OCI-LY7 (cell line): ENCODE data around the gene ODAD3. TPM values are rescaled to one million over a fixed set of nuclear protein-coding genes. Genes with fewer than 3 reads are reported as not detected.

Experiments used
- Bru-seq: library from RNA; stranded (reverse); fragments of 400-500 nt; gene quantifications from one replicate; lab custom pipeline; 2021; lab: Mats Ljungman, UMichigan
- BruChase-seq, 2 experiments: library from RNA; stranded (reverse); fragments of 400-500 nt; gene quantifications; one replicate each; lab custom pipeline; 2021; lab: Mats Ljungman, UMichigan
- BruUV-seq: library from RNA; stranded (reverse); fragments of 400-500 nt; replicated peaks from 2 replicates; lab custom pipeline; 2021; lab: Mats Ljungman, UMichigan
- CTCF ChIA-PET: fragments of 300-600 bp; sonication (Branson Sonifier 250); formaldehyde crosslinking; loops from one replicate; lab custom pipeline; 2022; ENCODE audit warnings: antibody characterized with exemption; ENCODE audit not compliant: unreplicated experiment; lab: Charles Lee
- POLR2A ChIA-PET: fragments of 300-600 bp; sonication (Branson Sonifier 250); formaldehyde crosslinking; loops from one replicate; lab custom pipeline; 2022; ENCODE audit warnings: antibody characterized with exemption; lab: Charles Lee
- DNase-seq: peaks from one replicate; pipeline ENCODE4 v3.0.0-alpha.2; 2015; ENCODE audit warnings: low spot score
- H2AFZ ChIP-seq: fragments of 200-600 bp; sonication (generic), shearing (Covaris generic); 2 replicates; pipeline ENCODE4 v1.6.1; 2014; ENCODE audit warnings: mild to moderate bottlenecking, antibody characterized with exemption, low read length, moderate library complexity
- H3K27ac ChIP-seq: fragments of 200-600 bp; sonication (generic); 2 replicates; pipeline ENCODE4 v1.5.1; 2014; ENCODE audit warnings: mixed run types, low read depth, mild to moderate bottlenecking, moderate library complexity, low read length, inconsistent platforms; ENCODE audit not compliant: poor library complexity, severe bottlenecking
- H3K36me3 ChIP-seq: fragments of 200-600 bp; sonication (generic); 2 replicates; pipeline ENCODE4 v1.6.1; 2014; ENCODE audit warnings: mild to moderate bottlenecking, antibody characterized with exemption, low read length, moderate library complexity, mixed read lengths; ENCODE audit not compliant: insufficient read depth
- H3K4me1 ChIP-seq: fragments of 200-600 bp; sonication (generic); 2 replicates; pipeline ENCODE4 v1.5.1; 2014; ENCODE audit warnings: mild to moderate bottlenecking, low read length; ENCODE audit not compliant: insufficient read depth, poor library complexity, severe bottlenecking
- H3K4me2 ChIP-seq: fragments of 200-600 bp; sonication (generic); 2 replicates; pipeline ENCODE4 v1.6.1; 2014; ENCODE audit warnings: mild to moderate bottlenecking, low read length
- H3K4me3 ChIP-seq: fragments of 200-600 bp; sonication (generic); 2 replicates; pipeline ENCODE4 v1.5.1; 2014; ENCODE audit warnings: mild to moderate bottlenecking, low read depth, low read length; ENCODE audit not compliant: poor library complexity, severe bottlenecking
- H3K79me2 ChIP-seq: fragments of 200-600 bp; sonication (generic); 2 replicates; pipeline ENCODE4 v1.6.1; 2016; ENCODE audit warnings: low read depth, mild to moderate bottlenecking, low read length, moderate library complexity, mixed read lengths; ENCODE audit not compliant: insufficient read depth
- H3K9me2 ChIP-seq: fragments of 200-600 bp; sonication (generic); 2 replicates; pipeline ENCODE4 v1.6.1; 2016; ENCODE audit warnings: mild to moderate bottlenecking, low read length, mixed read lengths; ENCODE audit not compliant: insufficient read depth
- H3K9me3 ChIP-seq: fragments of 200-600 bp; sonication (generic); 2 replicates; pipeline ENCODE4 v1.6.1; 2014; ENCODE audit warnings: mild to moderate bottlenecking, mixed run types, low read length, mixed read lengths
- H4K20me1 ChIP-seq: fragments of 200-600 bp; sonication (generic); 2 replicates; pipeline ENCODE4 v1.6.1; 2014; ENCODE audit warnings: mild to moderate bottlenecking, antibody characterized with exemption, low read length, moderate library complexity, mixed read lengths; ENCODE audit not compliant: insufficient read depth
- CTCF ChIP-seq: fragments of 200-600 bp; sonication (generic); conservative IDR thresholded peaks from 2 replicates; pipeline ENCODE4 v1.5.1; 2014; ENCODE audit warnings: mild to moderate bottlenecking, antibody characterized with exemption, low read length, moderate library complexity, mixed read lengths
- EZH2phosphoT487 ChIP-seq: fragments of 200-600 bp; sonication (generic); IDR thresholded peaks from 2 replicates; pipeline ENCODE4 v1.6.1; 2018; ENCODE audit warnings: low read depth, borderline replicate concordance, mild to moderate bottlenecking, mixed run types, antibody characterized with exemption, low read length, moderate library complexity, mixed read lengths
- intact Hi-C: fragments of 100-400 bp; cut with micrococcal nuclease; formaldehyde crosslinking; loops from one replicate; pipeline ENCODE4 v1.10.0; 2022; ENCODE audit not compliant: unreplicated experiment
- long read RNA-seq: library from polyadenylated mRNA; stranded (forward); transcript quantifications from one replicate; pipeline ENCODE4 v2.0.0, GENCODE V29; 2022
- total RNA-seq, 2 experiments: library from RNA; depleted of rRNA in 1 of 2; stranded (reverse); fragments of >200 nt in 1 of 2; shearing (Covaris generic) in 1 of 2; gene quantifications; 2 replicates each; pipeline ENCODE4 v1.2.3, GENCODE V29; 2014 to 2022

The ODAD3 gene
- total RNA-seq (2014; rRNA removed; shearing (Covaris generic)): 0.28 and 0.57 TPM in 2 replicates
- total RNA-seq (2022): 0.79 and 1.2 TPM in 2 replicates
- percentile 20 among the genes with signal in this experiment for Bru-seq, nascent RNA
- percentile 21 among the genes with signal in this experiment for BruChase-seq, experiment 1, labeled RNA remaining after a 6-hour chase
- percentile 30 among the genes with signal in this experiment for BruChase-seq, experiment 2, labeled RNA remaining after a 2-hour chase
- long read RNA-seq, partial matches to known transcripts: 3 of 5 reads
- long read RNA-seq, other reads (novel, unspliced or antisense): 1 of 5 reads

- DNase-seq: peak; percentile 99
- ChIA-PET CTCF (interaction anchor here (0.5 to 0.6 kb wide), 2 partner anchors 54 to 107 kb away, joined by 3 read pairs; no protein-coding TSS in a partner anchor), POLR2A (interaction anchor here (1.4 kb wide), 1 partner anchor 54 kb away, joined by 3 read pairs; no protein-coding TSS in a partner anchor)
- peaks cover 24% of the 10 kb centered on the region for H3K4me1 ChIP-seq
- H3K9me3 ChIP-seq: no peaks in the 10 kb centered on the region
- TF ChIP-seq CTCF (peak; percentile 82), EZH2phosphoT487 (no peak)
- no TSS peak for BruUV-seq
- peaks cover 14% of the 10 kb centered on the region; the same call in 1 of the 2 replicates for H3K79me2 ChIP-seq
- peak within 1 kb of the TSS; percentile 33 for H3K27ac ChIP-seq
- intact Hi-C loops: loop anchor here (1.0 to 5.0 kb wide), 2 partner anchors 54 to 143 kb away; no protein-coding TSS in a partner anchor
- no peaks in the 10 kb centered on the region for H3K9me2 ChIP-seq
- H2AFZ ChIP-seq: peak within 1 kb of the TSS; percentile 91
- H3K36me3 ChIP-seq: peaks cover 36% of the 10 kb centered on the region
- no peaks in the 10 kb centered on the region for H4K20me1 ChIP-seq
- peak within 1 kb of the TSS; percentile 98 for H3K4me2 ChIP-seq
- H3K4me3 ChIP-seq: peak within 1 kb of the TSS; percentile 92
These were observed at the start of gene ODAD3, which contains the start of gene PRKCSH for GRCh38 chr19:11435057-11435832. Gene ODAD3 (minus strand): TSS chr19:11435121. CDS start chr19:11435016, 105 bp downstream. Gene PRKCSH (plus strand): TSS chr19:11435635. CDS start chr19:11436118, 483 bp downstream.

GRCh38 chr19:11483366-11484111 lies 48.6 kb upstream of the ODAD3 start:
- no peak for DNase-seq
- TF ChIP-seq EZH2phosphoT487: no peak
- Histone ChIP-seq H3K9me2 (no peaks in the 10 kb centered on the region), H3K79me2 (no peaks in the 10 kb centered on the region), H3K4me2 (peak overlapping the region; percentile 74), H3K4me3 (no peak overlapping the region), H3K4me1 (peaks cover 23% of the 10 kb centered on the region), H3K36me3 (0 out of 2 replicates have a peak, but pooled peaks cover 5% of the 10 kb centered on the region), H4K20me1 (no peaks in the 10 kb centered on the region), H2AFZ (no peak overlapping the region), H3K9me3 (no peaks in the 10 kb centered on the region), H3K27ac (no peak overlapping the region)
- no TSS peak for BruUV-seq
- POLR2A ChIA-PET: interaction anchor here (0.8 to 1.4 kb wide), 3 partner anchors 100 to 137 kb away, joined by 4 to 7 read pairs (median 5); partner anchors contain the start of genes CCDC159 and EPOR
- CTCF ChIA-PET: interaction anchor here (0.9 to 1.6 kb wide), 4 partner anchors 38 to 107 kb away, joined by 3 to 11 read pairs (median 8); no protein-coding TSS in a partner anchor
- intact Hi-C loops: loop anchor here (2.0 kb wide), 2 partner anchors 31 to 191 kb away; no protein-coding TSS in a partner anchor
